HG03066 (cell line): ENCODE data around the gene MX2.

Experiments
- ATAC-seq: cut with Tn5 transposase; IDR thresholded peaks from one replicate; pipeline ENCODE4 v1.9.1; 2021; ENCODE audit warnings: low read depth; ENCODE audit not compliant: unreplicated experiment

The MX2 gene

GRCh38 chr21:41378849-41379248 is 17.0 kb downstream of the MX2 start:
- no peak for ATAC-seq

DNA sequence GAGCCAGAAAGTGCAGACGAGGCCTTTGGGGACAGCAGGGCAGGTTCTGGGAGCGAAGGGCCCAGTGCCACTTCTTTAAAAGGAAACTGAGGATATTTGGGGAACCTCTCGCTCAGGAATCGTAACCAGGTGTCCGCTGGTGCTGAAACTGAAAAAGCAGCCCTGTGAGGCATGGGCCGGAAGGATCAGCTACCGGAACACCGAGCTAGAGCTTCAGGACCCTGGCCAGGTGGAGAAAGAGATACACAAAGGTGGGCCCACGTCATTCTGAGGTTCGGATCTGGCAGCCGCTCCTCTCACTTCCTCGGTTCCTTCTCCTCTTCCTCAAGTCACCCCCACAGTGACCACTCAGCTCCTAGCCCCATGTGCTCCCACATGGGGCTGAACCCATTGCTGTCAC is 18.1 kb downstream of the MX2 start:
- ATAC-seq: no peak

- no peak for ATAC-seq
These were observed 19.9 kb downstream of the MX2 start for GRCh38 chr21:41381731-41382130.

GRCh38 chr21:41387042-41387819 is 25.4 kb downstream of the MX2 start:
- no peak for ATAC-seq

GRCh38 chr21:41387824-41388223 is 26.0 kb downstream of the MX2 start:
- ATAC-seq: no peak

DNA sequence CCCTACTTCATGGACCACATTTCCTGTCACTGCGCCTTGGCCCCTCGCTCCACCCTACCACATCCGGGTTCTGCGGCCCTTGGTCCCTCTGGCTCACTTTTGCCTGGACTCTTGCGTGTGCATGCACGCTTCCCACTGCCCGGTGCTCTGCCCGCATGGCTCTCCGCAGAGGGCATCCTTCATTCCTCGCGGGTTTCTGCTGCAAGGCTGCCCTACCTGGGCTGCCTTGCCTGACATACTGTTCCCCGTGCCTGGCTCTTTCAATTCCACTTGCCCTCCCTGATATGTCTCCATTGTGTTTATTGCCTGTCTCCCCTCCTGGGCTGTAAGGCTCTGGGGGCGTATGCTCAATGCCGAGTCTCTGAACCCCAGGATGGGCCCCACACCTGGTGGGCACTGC is 26.4 kb downstream of the MX2 start:
- ATAC-seq: no peak

GRCh38 chr21:41390043-41390639 is 28.3 kb downstream of the MX2 start:
- ATAC-seq: no peak

DNA sequence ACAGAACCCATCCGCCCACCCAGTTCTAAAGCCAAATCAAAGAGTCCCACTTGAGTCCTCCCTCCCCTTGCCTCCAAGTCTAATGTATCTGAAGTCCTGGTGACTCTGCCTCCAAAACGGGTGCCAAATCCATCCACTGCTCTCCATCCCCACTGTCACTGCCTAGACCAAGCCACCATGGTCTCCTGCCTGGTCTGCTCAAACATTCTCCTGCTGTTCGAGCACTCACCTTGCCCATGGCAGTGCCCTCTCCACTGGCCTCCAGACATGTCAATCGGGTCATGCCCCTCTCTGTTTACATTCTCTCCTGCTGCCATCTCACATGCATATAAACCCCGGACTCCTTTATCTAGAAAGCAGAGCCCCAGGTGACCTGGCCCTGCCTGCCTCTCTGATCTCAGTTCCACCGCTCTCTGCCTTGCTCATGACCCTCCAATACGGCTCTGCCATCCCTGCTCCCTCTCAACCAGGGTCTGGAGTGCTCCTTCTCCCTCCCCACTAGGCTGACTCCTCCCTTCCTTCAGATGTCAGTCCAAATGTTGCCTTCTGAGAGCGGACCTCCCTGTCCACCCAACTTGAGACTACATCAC is 32.1 kb downstream of the MX2 start:
- ATAC-seq: no peak

DNA sequence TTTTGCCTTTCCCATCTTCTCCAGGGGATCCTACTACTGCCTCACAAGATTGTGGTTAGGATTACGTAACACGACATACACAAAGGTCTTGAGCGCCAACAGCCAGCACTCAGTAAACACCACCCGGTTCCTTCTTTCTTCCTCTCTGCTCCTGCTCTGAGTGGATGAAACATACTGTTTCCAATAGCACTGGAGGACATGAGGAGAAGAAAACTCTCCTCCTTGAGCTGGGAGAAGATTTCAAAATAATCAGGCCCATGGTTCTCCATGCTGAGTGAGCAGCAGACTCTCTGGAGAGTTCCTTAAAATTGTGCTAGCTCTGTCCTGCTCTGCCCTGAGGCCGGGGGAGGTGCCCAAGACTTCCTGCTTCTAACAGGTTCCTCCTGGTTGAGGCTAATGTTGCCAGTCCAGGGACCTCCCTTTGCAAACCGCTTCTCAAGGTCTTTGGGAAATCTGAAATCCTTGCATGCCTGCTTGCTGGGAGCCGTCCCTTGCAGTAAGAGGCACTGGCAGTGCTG is 34.8 kb downstream of the MX2 start:
- ATAC-seq: no peak

- ATAC-seq: no peak
These were observed 35.7 kb downstream of the MX2 start for GRCh38 chr21:41397471-41397891.

GRCh38 chr21:41398251-41398650 is 36.4 kb downstream of the MX2 start:
- no peak for ATAC-seq

DNA sequence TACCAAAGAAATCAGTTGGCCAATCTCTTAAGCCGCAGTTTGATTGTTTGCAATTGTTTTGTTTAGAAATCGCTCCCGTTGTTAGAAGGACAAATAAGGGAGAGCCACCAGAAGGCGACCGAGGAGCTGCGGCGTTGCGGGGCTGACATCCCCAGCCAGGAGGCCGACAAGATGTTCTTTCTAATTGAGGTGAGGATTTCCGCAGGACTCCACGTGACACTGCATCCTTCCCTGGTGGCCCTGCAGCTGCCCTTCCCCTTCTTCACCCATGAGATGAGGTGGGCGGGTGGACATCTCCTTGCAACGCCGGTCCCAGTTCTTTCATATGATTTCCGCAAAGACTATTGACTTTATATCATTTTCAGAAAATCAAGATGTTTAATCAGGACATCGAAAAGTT is 37.0 kb downstream of the MX2 start:
- ATAC-seq: no peak

DNA sequence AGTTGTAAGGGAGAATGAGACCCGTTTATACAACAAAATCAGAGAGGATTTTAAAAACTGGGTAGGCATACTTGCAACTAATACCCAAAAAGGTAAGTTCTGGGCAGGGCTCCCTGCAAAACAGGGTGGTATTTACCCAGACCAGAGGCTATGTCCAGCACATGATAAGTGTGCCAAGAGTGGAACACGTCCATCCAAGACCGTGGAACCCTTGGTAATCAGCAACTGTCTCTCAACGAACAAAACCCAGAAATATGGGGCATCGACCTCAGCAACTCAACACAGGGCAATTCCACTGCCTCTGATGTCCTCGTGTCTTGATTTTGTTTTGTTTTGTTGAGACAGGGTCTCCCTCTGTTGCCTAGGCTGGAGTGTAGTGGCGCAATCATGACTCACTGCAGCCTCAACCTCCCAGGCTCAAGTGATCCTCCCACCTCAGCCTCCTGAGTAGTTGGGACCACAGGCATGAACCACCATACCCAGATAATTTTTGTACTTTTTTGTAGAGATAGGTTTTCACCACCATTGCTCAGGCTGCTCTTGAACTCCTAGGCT is 37.5 kb downstream of the MX2 start:
- no peak for ATAC-seq

GRCh38 chr21:41402231-41402630 is 40.4 kb downstream of the MX2 start:
- no peak for ATAC-seq

DNA sequence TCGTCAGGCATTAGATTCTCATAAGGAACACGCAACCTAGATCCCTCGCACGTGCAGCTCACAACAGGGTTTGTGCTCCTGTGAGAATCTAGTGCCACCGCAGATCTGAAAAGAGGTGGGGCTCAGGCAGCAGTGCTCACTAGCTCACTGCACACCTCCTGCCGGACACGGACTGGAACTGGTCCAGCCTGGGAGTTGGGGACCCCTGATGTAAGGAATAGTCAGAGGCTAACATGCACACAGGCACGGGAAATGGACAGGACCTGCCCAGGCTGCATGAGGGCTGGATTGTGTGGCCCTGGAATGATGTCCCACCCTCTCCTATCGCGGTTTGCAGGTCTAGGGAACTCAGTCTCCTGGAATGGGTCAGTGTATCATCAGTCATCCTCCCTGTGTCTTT is 41.0 kb downstream of the MX2 start:
- no peak for ATAC-seq

DNA sequence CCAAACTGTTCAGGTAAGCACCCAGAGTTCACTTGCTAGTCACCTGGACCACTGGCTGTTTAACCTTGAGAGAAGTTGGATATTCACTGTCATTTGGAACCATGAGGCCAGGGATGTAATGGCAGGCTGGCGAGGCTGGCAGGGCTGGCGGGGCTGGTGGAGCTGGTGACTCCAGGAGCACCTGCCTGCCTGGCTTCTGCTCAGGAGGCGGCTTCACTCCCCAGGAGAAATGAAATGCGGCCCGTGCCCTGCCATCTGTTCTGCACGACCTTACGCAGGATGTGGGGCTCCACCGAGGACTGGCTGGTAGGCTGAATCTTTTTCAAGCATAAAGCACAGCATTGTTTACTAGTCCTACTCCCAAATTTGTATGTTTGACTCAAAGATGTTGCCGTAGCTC is 41.5 kb downstream of the MX2 start:
- ATAC-seq: no peak

GRCh38 chr21:41403966-41404365 is 42.1 kb downstream of the MX2 start:
- ATAC-seq: no peak

- no peak for ATAC-seq
These were observed 43.5 kb downstream of the MX2 start for GRCh38 chr21:41405321-41405720.

DNA sequence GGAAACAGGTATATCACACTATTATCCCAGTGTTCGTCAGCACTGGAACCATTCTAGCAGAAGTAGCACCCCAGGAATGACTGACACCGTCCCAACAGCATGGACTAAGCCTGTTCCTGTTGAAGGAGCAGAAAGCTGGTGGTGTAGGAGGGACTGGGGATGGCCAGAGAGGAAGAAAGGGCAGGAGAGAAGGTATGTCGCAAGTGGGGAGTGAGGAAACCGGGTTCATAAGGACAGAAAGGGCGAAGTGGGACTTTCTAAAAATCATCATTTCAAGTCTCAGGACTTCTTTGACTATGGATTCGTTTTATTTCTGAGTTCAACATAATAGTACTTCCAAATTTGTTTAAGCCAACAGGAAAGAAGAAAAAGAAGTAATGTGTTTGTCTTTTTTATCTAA is 44.5 kb downstream of the MX2 start:
- no peak for ATAC-seq

DNA sequence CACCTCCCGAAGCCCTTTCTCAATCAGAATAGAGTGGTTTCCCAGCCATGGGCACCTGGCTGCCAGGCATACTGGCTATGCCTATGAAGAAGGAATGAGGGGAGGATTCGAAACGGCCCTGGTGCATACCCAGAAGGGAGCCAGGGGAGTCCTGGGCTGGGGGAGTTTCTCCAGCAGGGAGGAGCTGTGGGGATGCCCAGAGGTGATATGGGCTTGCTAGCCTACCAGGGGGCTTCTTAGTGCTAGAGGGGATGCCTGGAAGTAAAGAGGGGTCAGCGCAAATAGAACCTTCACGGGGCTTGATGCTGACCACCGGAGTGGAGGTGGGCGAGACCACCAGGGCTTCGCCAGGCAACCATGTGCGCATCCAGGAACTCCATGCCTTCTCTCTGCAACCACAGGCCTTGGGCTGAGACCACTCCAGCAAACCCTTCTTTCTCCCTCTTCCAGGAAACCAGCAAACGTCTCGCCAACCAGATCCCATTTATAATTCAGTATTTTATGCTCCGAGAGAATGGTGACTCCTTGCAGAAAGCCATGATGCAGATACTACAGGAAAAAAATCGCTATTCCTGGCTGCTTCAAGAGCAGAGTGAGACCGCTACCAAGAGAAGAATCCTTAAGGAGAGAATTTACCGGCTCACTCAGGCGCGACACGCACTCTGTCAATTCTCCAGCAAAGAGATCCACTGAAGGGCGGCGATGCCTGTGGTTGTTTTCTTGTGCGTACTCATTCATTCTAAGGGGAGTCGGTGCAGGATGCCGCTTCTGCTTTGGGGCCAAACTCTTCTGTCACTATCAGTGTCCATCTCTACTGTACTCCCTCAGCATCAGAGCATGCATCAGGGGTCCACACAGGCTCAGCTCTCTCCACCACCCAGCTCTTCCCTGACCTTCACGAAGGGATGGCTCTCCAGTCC is 46.0 kb downstream of the MX2 start:
- ATAC-seq: no peak
